HG03439 (cell line): ENCODE results near the gene CLK1.
A peak's percentile ranks its signal among the peaks of the same experiment; 100 is the strongest.

ENCODE experiments used
- ATAC-seq: cut with Tn5 transposase; IDR thresholded peaks from one replicate; pipeline ENCODE4 v1.9.1; 2021; ENCODE audit warnings: mild to moderate bottlenecking, moderate library complexity; ENCODE audit not compliant: unreplicated experiment

CLK1 gene

DNA sequence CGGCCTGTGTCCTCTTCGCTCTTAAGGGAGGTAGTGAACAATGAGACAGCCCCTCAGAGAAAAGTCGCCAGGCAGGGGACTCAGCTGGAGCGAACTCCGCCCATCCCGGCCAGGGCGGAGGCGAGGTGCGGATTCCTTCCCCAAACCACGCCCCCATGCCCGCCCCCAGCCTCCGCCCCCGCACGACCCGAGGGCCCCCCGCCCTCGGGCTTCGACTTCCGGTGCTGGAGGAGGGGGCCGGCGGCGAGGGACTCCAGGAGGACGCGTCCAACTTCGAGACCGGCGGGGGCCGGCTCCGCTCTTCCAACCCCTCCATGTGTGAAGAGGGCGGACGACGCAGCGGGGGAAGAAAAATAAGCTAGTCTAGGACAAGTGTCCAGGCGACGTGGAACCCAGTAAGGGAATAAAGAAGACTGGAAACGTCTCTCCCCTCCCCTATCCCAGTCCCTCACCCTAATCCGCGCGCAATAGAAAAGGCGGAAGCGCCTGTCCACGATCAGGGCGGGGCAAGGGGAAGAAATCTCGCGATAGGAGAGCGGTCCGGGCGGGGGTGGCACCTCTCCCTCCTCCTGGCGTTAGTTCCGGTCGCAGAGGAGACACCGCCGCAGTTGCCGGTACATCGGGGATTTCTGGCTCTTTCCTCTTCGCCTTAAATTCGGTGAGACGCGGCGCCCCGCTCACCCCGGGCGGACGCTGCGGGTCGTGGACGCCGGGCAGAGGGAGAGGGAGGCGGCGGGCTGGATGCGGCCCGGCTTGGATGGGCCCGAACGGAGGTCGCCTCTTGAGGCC, 52.9 kb downstream of the CLK1 start, which contains the start of gene BZW1:
BZW1 (plus strand) TSS at position 578 of the 789 bp plus-strand sequence. CDS start 1,308 bp downstream, outside the sequence.
- ATAC-seq = peak; percentile 80

DNA sequence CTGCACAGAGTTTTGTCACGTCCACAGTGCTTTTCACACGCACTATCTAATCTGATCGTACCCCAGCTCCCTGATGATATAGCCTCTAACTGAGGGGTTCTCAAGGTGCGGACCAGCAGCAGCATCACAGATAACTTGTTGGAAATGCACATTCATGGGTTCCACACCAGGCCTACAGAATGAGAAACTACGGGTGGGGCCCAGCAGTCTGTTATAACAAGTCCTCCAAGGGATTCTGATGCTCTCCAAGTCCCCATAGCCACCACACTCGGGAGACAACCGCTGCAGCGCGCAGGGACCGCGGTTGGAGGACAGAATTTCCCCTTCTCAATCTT, 53.5 kb downstream of the CLK1 start:
- ATAC-seq = no peak

- no peak for ATAC-seq
Observed at GRCh38 chr2:200810252-200810997, 54.0 kb downstream of the CLK1 start.

DNA sequence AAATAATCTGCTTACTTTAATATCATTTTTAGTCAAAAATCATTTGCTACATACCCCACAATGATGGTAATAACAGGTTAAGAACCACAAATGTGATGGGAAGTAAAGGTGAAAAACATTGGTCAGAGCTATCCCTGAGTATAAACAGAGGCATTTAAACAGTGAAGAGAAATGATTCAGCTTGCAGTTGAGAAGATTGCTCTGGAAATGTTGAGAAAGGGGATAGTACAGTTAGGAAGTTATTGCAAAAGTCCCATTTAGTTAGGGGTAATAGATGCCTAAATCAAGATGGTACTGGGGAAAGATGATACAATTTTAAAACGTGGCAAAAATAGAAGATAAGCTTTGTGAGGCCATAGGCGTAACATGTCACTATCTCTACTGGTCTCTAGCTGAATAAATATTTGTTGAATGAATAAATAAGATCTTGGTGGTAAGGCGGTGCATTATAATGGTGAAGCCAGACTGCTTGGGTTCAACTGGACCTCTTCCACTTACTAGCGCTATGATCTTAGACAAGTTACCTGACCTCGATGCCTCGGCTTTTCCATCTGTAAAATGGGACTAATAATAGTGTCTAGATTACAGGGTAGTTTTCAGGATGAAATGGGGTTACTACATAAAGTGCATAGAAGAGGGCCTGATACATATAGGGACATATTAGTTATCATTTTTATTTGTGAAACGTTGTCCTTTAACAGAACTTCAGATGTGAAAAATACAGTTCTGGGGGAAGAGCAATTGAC, 54.8 kb downstream of the CLK1 start:
- ATAC-seq = no peak
